SK-N-SH (cell line): ENCODE results near the gene BTRC. TPM values are rescaled to one million over a fixed set of nuclear protein-coding genes. Genes with fewer than 3 reads are reported as not detected.
A peak's percentile ranks its signal among the peaks of the same experiment; 100 is the strongest.
"Not testable (repeated sequence)": the region's sequence is repeated elsewhere in the genome, so short reads cannot be mapped to it uniquely, and the experiment has no call there.

ENCODE experiments used
- CTCF ChIA-PET: fragments of 300-600, 350-600 bp; formaldehyde crosslinking; extraction: SDS; loops from one replicate; lab custom pipeline; 2021; lab: Yijun Ruan, JAX
- POLR2A ChIA-PET: fragments of 350-600 bp; sonication (Branson Sonifier 250); formaldehyde crosslinking; extraction: SDS; loops from one replicate; lab custom pipeline; 2020; ENCODE audit warnings: antibody characterized with exemption, inconsistent platforms; lab: Yijun Ruan, JAX
- DNase-seq: peaks from one replicate; pipeline ENCODE4 v3.0.0; 2012
- H2AFZ ChIP-seq: fragments of 200-600 bp; sonication (generic); 2 replicates; pipeline ENCODE4 v1.8.1; 2016; ENCODE audit warnings: antibody characterized with exemption, mild to moderate bottlenecking, low read depth
- H3F3A ChIP-seq: fragments of 200-600 bp; sonication (generic); replicated peaks from 2 replicates; pipeline ENCODE3; 2016; ENCODE audit warnings: antibody characterized with exemption, mild to moderate bottlenecking; ENCODE audit not compliant: insufficient read depth
- H3K27ac ChIP-seq, 2 experiments: fragments of 200-500 bp in 1 of 2; fragments of 200-600 bp in 1 of 2; sonication (Bioruptor generic) in 1 of 2; sonication (generic), shearing (Covaris generic) in 1 of 2; 2 replicates each; pipeline versions ENCODE4 v1.5.1 to v1.6.1; 2014 to 2016; ENCODE audit warnings: low read depth in 2 of 2, inconsistent platforms in 1 of 2, low read length in 1 of 2, mild to moderate bottlenecking in 1 of 2, mixed read lengths in 1 of 2
- H3K27me3 ChIP-seq: fragments of 200-600 bp; sonication (generic), shearing (Covaris generic); 2 replicates; pipeline ENCODE4 v1.6.1; 2016; ENCODE audit warnings: mixed run types; ENCODE audit not compliant: insufficient read depth
- H3K36me3 ChIP-seq, 2 experiments: fragments of 200-500 bp in 1 of 2; fragments of 200-600 bp in 1 of 2; sonication (Bioruptor generic) in 1 of 2; sonication (generic) in 1 of 2; replicated peaks in 1 of 2; 2 replicates each; pipeline versions ENCODE3 to v1.5.1; 2014 to 2016; ENCODE audit warnings: low read length in 1 of 2, mild to moderate bottlenecking in 1 of 2; ENCODE audit not compliant: insufficient read depth in 2 of 2, control insufficient read depth in 1 of 2
- H3K4me1 ChIP-seq, 2 experiments: fragments of 200-500 bp in 1 of 2; fragments of 200-600 bp in 1 of 2; sonication (Bioruptor generic) in 1 of 2; sonication (generic), shearing (Covaris generic) in 1 of 2; 2 replicates each; pipeline versions ENCODE4 v1.5.1 to v1.6.1; 2014 to 2016; ENCODE audit warnings: low read depth in 1 of 2, low read length in 1 of 2, mixed run types in 1 of 2; ENCODE audit not compliant: insufficient read depth in 2 of 2, control insufficient read depth in 1 of 2
- H3K4me2 ChIP-seq: fragments of 200-600 bp; sonication (generic), shearing (Covaris generic); 2 replicates; pipeline ENCODE4 v1.6.1; 2017; ENCODE audit warnings: mixed run types
- H3K4me3 ChIP-seq, 2 experiments: fragments of 200-500 bp in 1 of 2; fragments of 200-600 bp in 1 of 2; sonication (Bioruptor generic) in 1 of 2; sonication (generic), shearing (Covaris generic) in 1 of 2; 2 replicates each; pipeline versions ENCODE4 v1.5.1 to v1.8.1; 2014 to 2016; ENCODE audit warnings: low read depth in 2 of 2, inconsistent platforms in 1 of 2, low read length in 1 of 2, mild to moderate bottlenecking in 1 of 2, mixed read lengths in 1 of 2, moderate library complexity in 1 of 2
- H3K79me2 ChIP-seq: fragments of 200-600 bp; sonication (generic); 2 replicates; pipeline ENCODE4 v1.8.1; 2017; ENCODE audit warnings: mild to moderate bottlenecking; ENCODE audit not compliant: insufficient read depth
- H3K9ac ChIP-seq: fragments of 200-600 bp; sonication (generic); 2 replicates; pipeline ENCODE4 v1.6.1; 2017; ENCODE audit warnings: mixed run types
- H3K9me2 ChIP-seq: fragments of 200-600 bp; sonication (generic); 2 replicates; pipeline ENCODE4 v1.6.1; 2017; ENCODE audit warnings: mixed run types
- H3K9me3 ChIP-seq: fragments of 200-600 bp; sonication (generic); 2 replicates; pipeline ENCODE4 v1.6.1; 2017; ENCODE audit warnings: mixed run types, mild to moderate bottlenecking, moderate library complexity
- H4K20me1 ChIP-seq: fragments of 200-600 bp; sonication (generic); 2 replicates; pipeline ENCODE4 v1.6.1; 2017; ENCODE audit warnings: mild to moderate bottlenecking, mixed run types; ENCODE audit not compliant: insufficient read depth
- CHD2 ChIP-seq: fragments of 150-350 bp; IDR thresholded peaks from 2 replicates; pipeline ENCODE4 v1.6.1; 2018; ENCODE audit warnings: low read length; ENCODE audit not compliant: partially characterized antibody
- EZH2phosphoT487 ChIP-seq: fragments of 200-600 bp; sonication (generic); IDR thresholded peaks from 2 replicates; pipeline ENCODE4 v1.6.1; 2017; ENCODE audit warnings: low read depth, mixed run types, mild to moderate bottlenecking, antibody characterized with exemption, moderate library complexity, borderline replicate concordance
- FOXJ3 ChIP-seq: sonication (generic); formaldehyde crosslinking; IDR thresholded peaks from 2 replicates; pipeline ENCODE4 v1.5.1; 2020; ENCODE audit warnings: mild to moderate bottlenecking, missing genetic modification reagents
- MAX ChIP-seq: IDR thresholded peaks from 2 replicates; pipeline ENCODE4 v1.4.0; 2012; ENCODE audit warnings: low read depth
- MEF2A ChIP-seq: IDR thresholded peaks from 2 replicates; pipeline ENCODE4 v1.4.0; 2012; ENCODE audit warnings: low read depth, borderline replicate concordance
- MXI1 ChIP-seq: IDR thresholded peaks from 2 replicates; pipeline ENCODE4 v1.6.1; 2012; ENCODE audit warnings: mild to moderate bottlenecking, low read depth, low read length, improper control_type of control experiment
- NRF1 ChIP-seq: IDR thresholded peaks from 2 replicates; pipeline ENCODE4 v1.6.1; 2012; ENCODE audit warnings: low read depth, mild to moderate bottlenecking, low read length
- PBX3 ChIP-seq: IDR thresholded peaks from 2 replicates; pipeline ENCODE4; 2012
- POLR2AphosphoS5 ChIP-seq: IDR thresholded peaks from 2 replicates; pipeline ENCODE4 v1.6.1; 2012; ENCODE audit warnings: low read depth, low read length
- RAD21 ChIP-seq: IDR thresholded peaks from 2 replicates; pipeline ENCODE4 v1.6.1; 2012; ENCODE audit warnings: mild to moderate bottlenecking, low read length
- RFX5 ChIP-seq: IDR thresholded peaks from 2 replicates; pipeline ENCODE4 v1.6.1; 2012; ENCODE audit warnings: mild to moderate bottlenecking, improper control_type of control experiment, low read length
- TEAD4 ChIP-seq: IDR thresholded peaks from 2 replicates; pipeline ENCODE4 v1.4.0; 2012; ENCODE audit warnings: mild to moderate bottlenecking, borderline replicate concordance; ENCODE audit not compliant: insufficient read depth
- USF1 ChIP-seq: IDR thresholded peaks from 2 replicates; pipeline ENCODE4 v1.4.0; 2012; ENCODE audit warnings: low read depth, borderline replicate concordance
- YY1 ChIP-seq: IDR thresholded peaks from 2 replicates; pipeline ENCODE4 v1.4.0; 2012; ENCODE audit warnings: low read depth, mild to moderate bottlenecking
- ZBTB33 ChIP-seq: IDR thresholded peaks from 2 replicates; pipeline ENCODE4 v1.4.0; 2012; ENCODE audit warnings: low read depth, borderline replicate concordance
- WGBS: methylation state at CpG from one replicate; pipeline ENCODE4 v1.1.6; 2017; ENCODE audit warnings: low lambda C conversion rate; 5-methylcytosine and 5-hydroxymethylcytosine counted together
- polyA plus RNA-seq, 3 experiments: library from polyadenylated mRNA; depleted of rRNA; stranded (reverse); fragments of >200 nt; gene quantifications; 2 replicates each; pipeline ENCODE4 v1.2.3, GENCODE V29; 2012

BTRC gene
- polyA plus RNA-seq, 1 of the 3 experiments (the other 2 are of a cell fraction) = 6.5 TPM

GRCh38 chr10:101587725-101588653, 234.0 kb downstream of the BTRC start, which contains the start of the genes DPCD and POLL (continued):
- no peak for TF ChIP-seq ZBTB33
- peak; percentile 76 for TF ChIP-seq POLR2AphosphoS5
- peak; percentile 93 for TF ChIP-seq YY1
- TF ChIP-seq RAD21 = no peak
- TF ChIP-seq EZH2phosphoT487 = no peak
- TF ChIP-seq USF1 = no peak
- TF ChIP-seq NRF1 = no peak
- TF ChIP-seq MEF2A = no peak
- TF ChIP-seq CHD2 = peak; percentile 92
- TF ChIP-seq MXI1 = peak; percentile 94
- TF ChIP-seq TEAD4 = no peak
- TF ChIP-seq MAX = peak; percentile 79

- TF ChIP-seq RFX5 (peak; percentile 97), YY1 (no peak), TEAD4 (no peak), USF1 (no peak), PBX3 (no peak), FOXJ3 (CRISPR knock-in tag) (no peak)
- Histone ChIP-seq H3K36me3 (peaks cover 3 to 10% of the 10 kb centered on the region in 2 experiments), H3K4me1 (peaks cover 13 to 19% of the 10 kb centered on the region in 2 experiments; a peak in 2 of 4 replicates), H3K27ac (peak overlapping the region in 1 of 2 experiments; percentile 15; a peak in 1 of 4 replicates), H3K4me2 (peak overlapping the region; percentile 94), H2AFZ (peak overlapping the region; percentile 87), H3F3A (peaks cover 3% of the 10 kb centered on the region), H3K9me2 (no peaks in the 10 kb centered on the region), H3K9me3 (no peaks in the 10 kb centered on the region), H3K79me2 (peaks cover 14% of the 10 kb centered on the region; the same call in 1 of the 2 replicates), H3K4me3 (peak overlapping the region; percentile 92 to 94), H4K20me1 (no peaks in the 10 kb centered on the region), H3K9ac (peak overlapping the region; percentile 81; the same call in 1 of the 2 replicates), H3K27me3 (no peaks in the 10 kb centered on the region)
- no peak for DNase-seq
- ChIA-PET POLR2A (no interaction called here), CTCF (interaction anchor here (1.1 to 11.9 kb wide), 7 partner anchors 9 to 374 kb away, joined by 3 to 88 read pairs (median 11); no protein-coding TSS in a partner anchor)
- 37% methylated on average over 5 of the region's 5 CpGs for WGBS
These were observed 234.9 kb downstream of the BTRC start for GRCh38 chr10:101588879-101589278.

GRCh38 chr10:101593331-101593730, 239.4 kb downstream of the BTRC start:
- H3K9ac ChIP-seq, H3F3A ChIP-seq, H3K4me2 ChIP-seq, H3K79me2 ChIP-seq, POLR2A ChIA-PET, H3K9me2 ChIP-seq, H3K9me3 ChIP-seq, H3K27ac ChIP-seq, DNase-seq, H2AFZ ChIP-seq, H4K20me1 ChIP-seq, H3K4me3 ChIP-seq, H3K27me3 ChIP-seq: not testable (repeated sequence)
- Histone ChIP-seq H3K4me1 (peaks cover 5 to 17% of the 10 kb centered on the region in 2 experiments; a peak in 1 of 4 replicates), H3K36me3 (peaks cover 5 to 17% of the 10 kb centered on the region in 2 experiments)
- 72% methylated on average over 2 of the region's 2 CpGs for WGBS
- CTCF ChIA-PET = interaction anchor here (1.3 to 2.4 kb wide), 2 partner anchors 10 to 379 kb away, joined by 3 to 14 read pairs; no protein-coding TSS in a partner anchor
